Prostate gland (tissue), 2 donors: ENCODE results near the gene SLC35F3. TPM values are rescaled to one million over a fixed set of nuclear protein-coding genes. Genes with fewer than 3 reads are reported as not detected.

Experiments
- DNase-seq: peaks from one replicate; pipeline ENCODE4 v3.0.0-alpha.2; 2019; ENCODE audit warnings: low spot score
- H3K27ac ChIP-seq, 2 donors: fragments of 200-600 bp; sonication (generic); 2 replicates each; pipeline ENCODE4 v1.5.1; 2017 to 2019
- H3K27me3 ChIP-seq: fragments of 200-600 bp; sonication (generic); replicated peaks from 2 replicates; pipeline ENCODE4 v1.5.1; 2019; ENCODE audit not compliant: insufficient read depth
- H3K36me3 ChIP-seq, 2 donors: fragments of 200-600 bp; sonication (generic); 1 replicate in 1 of 2; 2 replicates in 1 of 2; pipeline versions ENCODE4 v1.5.1 to v1.8.1; 2017 to 2019
- H3K4me1 ChIP-seq: fragments of 200-600 bp; sonication (generic); replicated peaks from 2 replicates; pipeline ENCODE4 v1.5.1; 2019
- H3K4me3 ChIP-seq, 2 donors: fragments of 200-600 bp; sonication (generic); 2 replicates each; pipeline ENCODE4 v1.5.1; 2017 to 2019
- H3K9me3 ChIP-seq: fragments of 200-600 bp; sonication (generic); 2 replicates; pipeline ENCODE4 v1.5.1; 2017
- CTCF ChIP-seq, 4 experiments: fragments of 200-600 bp in 2 of 4; fragments of 450-650 bp in 2 of 4; sonication (generic) in 2 of 4; IDR thresholded peaks; 1 replicate in 3 of 4; 2 replicates in 1 of 4; pipeline ENCODE4 v1.5.1; 2016 to 2019; ENCODE audit warnings: antibody characterized with exemption in 4 of 4, mild to moderate bottlenecking in 2 of 4, moderate library complexity in 2 of 4
- POLR2A ChIP-seq: fragments of 450-650 bp; IDR thresholded peaks from one replicate; pipeline ENCODE4 v1.6.1; 2016; ENCODE audit warnings: antibody characterized with exemption, mild to moderate bottlenecking
- POLR2AphosphoS5 ChIP-seq: sonication (generic); formaldehyde crosslinking; IDR thresholded peaks from one replicate; pipeline ENCODE4 v1.6.1; 2017; ENCODE audit warnings: antibody characterized with exemption
- WGBS: methylation state at CpG from one replicate; pipeline ENCODE4 v1.1.5; 2018; 5-methylcytosine and 5-hydroxymethylcytosine counted together
- intact Hi-C: fragments of 100-400 bp; cut with DNase I; formaldehyde crosslinking; loops from one replicate; pipeline ENCODE4 v1.14.2; 2022
- total RNA-seq, 2 donors: library from RNA; depleted of rRNA; stranded (reverse); fragments of >200 nt; gene quantifications; one replicate each; pipeline ENCODE4 v1.1.0, GENCODE V29; 2016

Gene SLC35F3
- total RNA-seq, 2 donors from 2014 or later: 0.34 to 0.64 TPM

GRCh38 chr1:234316486-234316885 is 412.0 kb downstream of the SLC35F3 start:
- whole genome bisulfite sequencing: 96% methylated on average over 18 of the region's 18 CpGs
- Histone ChIP-seq H3K4me1 (no peaks in the 10 kb centered on the region), H3K4me3 (no peak overlapping the region), H3K27ac (no peak overlapping the region), H3K9me3 (no peaks in the 10 kb centered on the region), H3K27me3 (no peaks in the 10 kb centered on the region), H3K36me3 (no peaks in the 10 kb centered on the region)
- intact Hi-C loops: loop anchor here (10.0 kb wide), 1 partner anchor 202 kb away; no protein-coding TSS in a partner anchor
- DNase-seq: no peak
- no peak for TF ChIP-seq POLR2A
- no peak for TF ChIP-seq CTCF (IDR thresholded peaks at IDR 0.05)
- no peak for TF ChIP-seq POLR2AphosphoS5

- Histone ChIP-seq H3K36me3 (no peaks in the 10 kb centered on the region), H3K27me3 (no peaks in the 10 kb centered on the region), H3K4me1 (no peaks in the 10 kb centered on the region), H3K9me3 (no peaks in the 10 kb centered on the region), H3K27ac (no peak overlapping the region), H3K4me3 (no peak overlapping the region)
- TF ChIP-seq CTCF (IDR thresholded peaks at IDR 0.05): no peak
- no peak for TF ChIP-seq POLR2AphosphoS5
- TF ChIP-seq POLR2A: no peak
- no peak for DNase-seq
- 37% methylated on average over 6 of the region's 6 CpGs for WGBS
- intact Hi-C loops: loop anchor here (10.0 kb wide), 1 partner anchor 202 kb away; no protein-coding TSS in a partner anchor
Measured at GRCh38 chr1:234316937-234317336, 412.5 kb downstream of the SLC35F3 start.

- DNase-seq: no peak
- Histone ChIP-seq H3K36me3 (no peaks in the 10 kb centered on the region), H3K9me3 (no peaks in the 10 kb centered on the region), H3K4me1 (no peaks in the 10 kb centered on the region), H3K27ac (no peak overlapping the region), H3K27me3 (no peaks in the 10 kb centered on the region), H3K4me3 (no peak overlapping the region)
- TF ChIP-seq POLR2AphosphoS5: no peak
- no peak for TF ChIP-seq CTCF (IDR thresholded peaks at IDR 0.05)
- TF ChIP-seq POLR2A: no peak
- intact Hi-C loops: no loop called here
- 84% methylated on average over 5 of the region's 5 CpGs for WGBS
Measured at GRCh38 chr1:234320069-234320468, 415.6 kb downstream of the SLC35F3 start.

- 41% methylated on average over 8 of the region's 8 CpGs for WGBS
- Histone ChIP-seq H3K4me3 (no peak overlapping the region), H3K27me3 (no peaks in the 10 kb centered on the region), H3K36me3 (no peaks in the 10 kb centered on the region), H3K4me1 (no peaks in the 10 kb centered on the region), H3K9me3 (no peaks in the 10 kb centered on the region), H3K27ac (no peak overlapping the region)
- TF ChIP-seq POLR2A (no peak), CTCF (IDR thresholded peaks at IDR 0.05) (no peak), POLR2AphosphoS5 (no peak)
- DNase-seq: peak; percentile 26
- intact Hi-C loops: no loop called here
Measured at GRCh38 chr1:234320549-234320948, 416.1 kb downstream of the SLC35F3 start.

- no peaks in the 10 kb centered on the region for H3K4me1 ChIP-seq
- 83% methylated on average over 6 of the region's 6 CpGs for WGBS
- H3K4me3 ChIP-seq: no peak overlapping the region
- H3K27ac ChIP-seq: no peak overlapping the region
- intact Hi-C loops: no loop called here
- no peaks in the 10 kb centered on the region for H3K9me3 ChIP-seq
- no peaks in the 10 kb centered on the region for H3K36me3 ChIP-seq
- no peaks in the 10 kb centered on the region for H3K27me3 ChIP-seq
- no peak for DNase-seq
- TF ChIP-seq CTCF (IDR thresholded peaks at IDR 0.05): no peak
Measured at GRCh38 chr1:234321231-234321630, 416.8 kb downstream of the SLC35F3 start.
